ENCODE results near the gene VAX1.
A peak's percentile ranks its signal among the peaks of the same experiment; 100 is the strongest.
"Not testable (repeated sequence)": the region's sequence is repeated elsewhere in the genome, so short reads cannot be mapped to it uniquely, and the experiment has no call there.

The VAX1 gene, protein sequence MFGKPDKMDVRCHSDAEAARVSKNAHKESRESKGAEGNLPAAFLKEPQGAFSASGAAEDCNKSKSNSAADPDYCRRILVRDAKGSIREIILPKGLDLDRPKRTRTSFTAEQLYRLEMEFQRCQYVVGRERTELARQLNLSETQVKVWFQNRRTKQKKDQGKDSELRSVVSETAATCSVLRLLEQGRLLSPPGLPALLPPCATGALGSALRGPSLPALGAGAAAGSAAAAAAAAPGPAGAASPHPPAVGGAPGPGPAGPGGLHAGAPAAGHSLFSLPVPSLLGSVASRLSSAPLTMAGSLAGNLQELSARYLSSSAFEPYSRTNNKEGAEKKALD

DNA sequence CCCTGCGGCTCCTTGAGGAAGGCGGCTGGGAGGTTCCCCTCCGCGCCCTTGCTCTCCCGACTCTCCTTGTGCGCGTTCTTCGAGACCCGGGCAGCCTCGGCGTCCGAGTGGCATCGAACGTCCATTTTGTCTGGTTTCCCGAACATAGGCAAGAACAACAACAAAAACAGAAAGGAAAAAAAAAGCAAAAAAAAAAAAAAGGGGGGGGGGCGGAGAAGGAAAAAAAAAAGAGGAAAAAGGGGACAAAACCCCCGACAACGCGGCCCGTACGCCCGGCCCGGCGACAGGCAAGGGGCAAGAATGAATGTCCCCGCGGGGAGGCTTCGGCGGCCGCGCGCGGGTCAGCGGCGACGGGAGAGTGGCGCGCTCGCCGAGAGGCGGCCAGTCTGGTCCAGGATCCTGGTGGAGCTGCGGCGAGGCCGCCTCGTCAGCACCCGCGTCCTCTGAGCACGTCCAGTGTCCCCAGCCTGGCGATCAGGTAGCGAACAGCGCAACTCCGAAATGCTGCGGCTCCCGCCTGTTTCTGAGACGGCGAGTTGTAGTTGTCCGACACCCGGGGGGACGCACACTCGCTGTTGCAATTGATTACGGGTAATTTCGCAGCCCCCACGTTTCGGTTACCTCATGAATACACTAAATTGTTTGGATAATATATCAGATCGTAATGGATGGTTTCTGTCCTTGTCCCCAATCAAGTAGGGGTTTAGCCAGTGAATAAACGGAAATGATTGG is at the start of gene VAX1:
Gene VAX1 (minus strand): TSS at position 360 of the 732 bp plus-strand sequence. CDS start 214 bp downstream, at position 146.
- Mint-ChIP-seq H3K27me3 (peaks cover 100% of the 10 kb centered on the region), H3K9me3 (no peaks in the 10 kb centered on the region), H3K4me1 (peaks cover 11% of the 10 kb centered on the region), H3K4me3 (no peak within 1 kb of the TSS), H3K36me3 (peaks cover 10% of the 10 kb centered on the region), H3K27ac (peak within 1 kb of the TSS; percentile 81)
- no peak for DNase-seq
- CTCF ChIA-PET: no interaction called here

DNA sequence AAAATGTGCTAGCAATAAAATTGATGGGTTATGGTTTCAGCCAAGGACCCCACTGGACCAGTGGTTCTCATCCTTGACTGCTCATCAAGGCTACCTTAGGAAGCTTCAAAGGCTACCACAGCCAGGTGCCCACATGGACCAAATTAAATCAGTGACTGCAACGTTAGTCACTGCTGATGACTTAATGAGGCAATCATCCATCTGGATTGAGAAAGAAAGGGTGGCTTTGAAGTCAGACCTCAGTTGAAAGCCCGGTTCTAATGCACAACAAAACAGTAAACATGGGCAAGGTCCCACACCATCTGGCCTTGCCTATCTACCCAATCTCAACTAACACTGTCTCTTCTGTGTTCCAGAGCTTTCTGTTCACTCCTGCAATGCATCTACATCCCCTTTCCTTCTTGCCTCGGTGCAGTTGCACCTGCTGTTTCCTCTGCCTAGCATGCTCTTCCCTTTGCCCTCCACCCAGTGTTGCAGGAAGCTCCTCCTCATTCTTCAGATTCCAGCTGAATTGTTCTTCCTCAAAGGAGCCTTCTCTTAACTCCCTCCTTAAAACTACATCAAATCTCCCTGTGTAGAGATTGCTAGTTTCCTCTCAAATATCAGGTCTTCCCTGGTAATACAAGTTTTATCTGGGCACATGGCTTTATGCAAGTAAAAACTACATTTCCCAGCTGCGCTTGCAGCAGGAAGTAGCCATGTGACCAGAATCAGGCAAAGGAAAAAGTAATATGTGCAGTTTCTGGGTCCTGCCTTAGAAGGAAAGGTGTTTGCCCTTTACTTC is 49.0 kb upstream of the VAX1 start:
- CTCF ChIA-PET: interaction anchor here (0.6 to 2.3 kb wide), 3 partner anchors 10 to 30 kb away, joined by 3 to 8 read pairs (median 5); no protein-coding TSS in a partner anchor
- H3K4me3 Mint-ChIP-seq: no peak overlapping the region
- peaks cover 19% of the 10 kb centered on the region for H3K27me3 Mint-ChIP-seq
- H3K4me1 Mint-ChIP-seq: no peaks in the 10 kb centered on the region
- no peak for DNase-seq
- H3K9me3 Mint-ChIP-seq: peaks cover 2% of the 10 kb centered on the region
- H3K36me3 Mint-ChIP-seq: no peaks in the 10 kb centered on the region
- no peak overlapping the region for H3K27ac Mint-ChIP-seq

DNA sequence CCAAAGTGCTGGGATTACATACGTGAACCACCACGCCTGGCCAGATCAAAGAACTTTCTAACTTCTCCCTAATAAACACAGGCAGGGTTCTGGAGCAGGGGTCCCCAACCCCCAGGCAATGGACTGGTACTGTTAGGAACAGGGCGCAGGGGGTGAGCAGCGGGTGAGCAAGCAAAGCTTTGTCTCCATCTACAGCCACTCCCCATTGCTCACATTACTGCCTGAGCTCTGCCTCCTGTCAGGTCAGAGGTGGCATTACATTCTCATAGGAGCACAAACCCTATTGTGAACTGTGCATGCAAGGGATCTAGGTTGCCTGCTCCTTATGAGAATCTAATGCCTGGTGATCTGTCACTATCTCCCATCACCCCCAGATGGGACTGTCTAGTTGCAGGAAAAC is 47.7 kb upstream of the VAX1 start:
- not testable (repeated sequence) for H3K4me1 Mint-ChIP-seq, H3K9me3 Mint-ChIP-seq, H3K27ac Mint-ChIP-seq, H3K4me3 Mint-ChIP-seq, DNase-seq, H3K36me3 Mint-ChIP-seq
- CTCF ChIA-PET: interaction anchor here (2.3 kb wide), 1 partner anchor 31 kb away, joined by 8 read pairs; no protein-coding TSS in a partner anchor
- peaks cover 19% of the 10 kb centered on the region for H3K27me3 Mint-ChIP-seq

DNA sequence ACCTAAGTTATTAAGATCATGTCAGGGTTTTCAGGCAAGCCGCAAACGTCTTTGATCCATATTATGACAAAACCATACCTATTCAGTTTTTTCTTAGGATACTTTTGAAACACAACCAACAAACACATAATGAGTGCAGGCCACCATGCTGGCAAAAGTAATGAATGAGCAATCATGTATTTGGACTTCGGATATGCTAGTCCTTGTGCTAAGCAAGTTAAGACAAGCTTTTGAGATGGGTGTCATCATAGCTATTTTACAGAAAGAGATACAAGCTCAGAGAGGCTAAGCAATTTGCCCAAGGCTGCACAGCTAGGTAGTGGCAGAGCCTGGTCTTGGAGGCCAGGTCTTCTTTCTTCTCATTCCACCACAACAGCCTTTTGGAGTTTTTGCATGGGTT is 46.8 kb upstream of the VAX1 start:
- no peak overlapping the region for H3K27ac Mint-ChIP-seq
- DNase-seq: no peak
- no peaks in the 10 kb centered on the region for H3K36me3 Mint-ChIP-seq
- H3K4me1 Mint-ChIP-seq: no peaks in the 10 kb centered on the region
- no peak overlapping the region for H3K4me3 Mint-ChIP-seq
- CTCF ChIA-PET: interaction anchor here (1.0 to 1.7 kb wide), 2 partner anchors 10 to 16 kb away, joined by 3 to 4 read pairs; no protein-coding TSS in a partner anchor
- H3K27me3 Mint-ChIP-seq: peaks cover 22% of the 10 kb centered on the region
- peaks cover 2% of the 10 kb centered on the region for H3K9me3 Mint-ChIP-seq

DNA sequence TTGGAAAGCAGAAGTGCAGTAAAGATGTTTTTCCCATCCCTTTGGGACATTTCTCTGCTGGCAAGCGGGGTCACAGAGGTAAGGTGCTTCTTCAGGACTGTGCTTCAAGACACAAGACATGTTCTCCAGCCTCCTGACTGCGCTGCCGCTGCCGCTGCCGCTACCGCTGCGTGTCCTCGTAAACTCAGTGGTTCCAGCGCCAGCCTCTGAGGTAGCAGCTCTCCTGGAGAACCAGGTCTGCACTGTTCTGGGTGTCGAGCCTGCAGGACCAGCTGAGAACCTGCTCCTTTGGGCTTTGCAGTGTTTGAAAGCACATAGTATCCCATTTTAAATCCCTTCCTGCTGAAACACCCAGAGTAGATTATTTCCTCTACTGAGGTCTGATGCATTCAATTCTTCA is 46.2 kb upstream of the VAX1 start:
- peaks cover 27% of the 10 kb centered on the region for H3K27me3 Mint-ChIP-seq
- no peaks in the 10 kb centered on the region for H3K36me3 Mint-ChIP-seq
- no peak overlapping the region for H3K4me3 Mint-ChIP-seq
- H3K9me3 Mint-ChIP-seq: no peaks in the 10 kb centered on the region
- no peak for DNase-seq
- H3K4me1 Mint-ChIP-seq: no peaks in the 10 kb centered on the region
- CTCF ChIA-PET: interaction anchor here (1.0 to 1.7 kb wide), 2 partner anchors 10 to 16 kb away, joined by 3 to 4 read pairs; no protein-coding TSS in a partner anchor
- H3K27ac Mint-ChIP-seq: no peak overlapping the region

DNA sequence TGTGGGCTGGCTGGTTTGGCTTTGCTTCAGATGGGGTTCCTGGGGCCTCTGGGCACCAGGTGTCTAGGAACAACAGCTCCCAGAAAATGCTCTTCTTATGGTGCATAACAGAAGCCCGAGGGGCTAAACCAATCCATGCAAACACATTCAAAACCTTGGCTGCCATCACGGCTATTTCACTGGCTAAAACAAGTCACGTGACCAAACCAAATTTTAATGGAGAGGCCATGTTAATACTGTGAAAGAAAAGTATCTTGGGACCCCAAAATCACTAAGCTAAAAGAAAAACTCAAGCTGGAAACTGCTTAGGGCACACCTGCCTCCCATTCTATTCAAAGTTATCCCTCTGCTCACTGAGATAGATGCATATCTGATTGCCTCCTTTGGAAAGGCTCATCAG is 40.1 kb upstream of the VAX1 start:
- no peaks in the 10 kb centered on the region for H3K36me3 Mint-ChIP-seq
- CTCF ChIA-PET: interaction anchor here (1.1 kb wide), 2 partner anchors 381 to 390 kb away, joined by 3 read pairs; no protein-coding TSS in a partner anchor
- DNase-seq: no peak
- no peak overlapping the region for H3K4me3 Mint-ChIP-seq
- peaks cover 45% of the 10 kb centered on the region for H3K27me3 Mint-ChIP-seq
- H3K27ac Mint-ChIP-seq: no peak overlapping the region
- no peaks in the 10 kb centered on the region for H3K9me3 Mint-ChIP-seq
- H3K4me1 Mint-ChIP-seq: peaks cover 18% of the 10 kb centered on the region

DNA sequence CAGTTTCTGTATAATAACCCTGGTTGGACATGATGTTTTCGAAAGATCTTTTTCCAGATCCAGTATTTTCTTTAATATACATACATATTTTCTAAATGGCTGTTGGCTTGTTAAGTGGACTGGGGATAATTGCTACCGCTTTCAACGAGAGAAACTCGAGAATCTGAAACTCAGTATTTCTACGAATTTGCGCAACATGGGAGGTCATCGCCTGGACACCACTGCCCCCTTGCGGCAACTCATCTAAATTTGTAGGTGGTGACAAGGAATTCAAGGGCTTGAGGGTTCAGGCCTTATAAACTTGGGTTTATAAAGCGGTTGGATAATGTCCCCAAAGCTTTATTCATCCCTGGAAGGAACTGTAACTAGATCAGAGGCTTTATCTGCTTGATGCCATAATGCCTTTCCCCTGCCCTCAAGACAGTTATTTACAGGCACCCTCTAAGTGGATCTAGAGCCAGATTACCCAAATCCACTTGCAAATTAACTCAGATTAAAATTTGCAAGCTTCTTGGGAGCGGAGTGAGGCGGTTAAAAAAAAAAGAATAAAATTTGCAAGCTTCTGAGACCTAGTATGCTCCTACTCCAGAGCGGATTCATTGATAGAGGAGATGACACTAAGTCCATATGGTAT is 37.9 kb upstream of the VAX1 start:
- Mint-ChIP-seq H3K4me3 (peak overlapping the region; percentile 75), H3K27me3 (peaks cover 48% of the 10 kb centered on the region), H3K4me1 (peaks cover 18% of the 10 kb centered on the region), H3K36me3 (no peaks in the 10 kb centered on the region), H3K9me3 (no peaks in the 10 kb centered on the region), H3K27ac (no peak overlapping the region)
- CTCF ChIA-PET: interaction anchor here (1.1 to 7.4 kb wide), 10 partner anchors 11 to 494 kb away, joined by 3 to 85 read pairs (median 8); no protein-coding TSS in a partner anchor
- peak; percentile 81 for DNase-seq

DNA sequence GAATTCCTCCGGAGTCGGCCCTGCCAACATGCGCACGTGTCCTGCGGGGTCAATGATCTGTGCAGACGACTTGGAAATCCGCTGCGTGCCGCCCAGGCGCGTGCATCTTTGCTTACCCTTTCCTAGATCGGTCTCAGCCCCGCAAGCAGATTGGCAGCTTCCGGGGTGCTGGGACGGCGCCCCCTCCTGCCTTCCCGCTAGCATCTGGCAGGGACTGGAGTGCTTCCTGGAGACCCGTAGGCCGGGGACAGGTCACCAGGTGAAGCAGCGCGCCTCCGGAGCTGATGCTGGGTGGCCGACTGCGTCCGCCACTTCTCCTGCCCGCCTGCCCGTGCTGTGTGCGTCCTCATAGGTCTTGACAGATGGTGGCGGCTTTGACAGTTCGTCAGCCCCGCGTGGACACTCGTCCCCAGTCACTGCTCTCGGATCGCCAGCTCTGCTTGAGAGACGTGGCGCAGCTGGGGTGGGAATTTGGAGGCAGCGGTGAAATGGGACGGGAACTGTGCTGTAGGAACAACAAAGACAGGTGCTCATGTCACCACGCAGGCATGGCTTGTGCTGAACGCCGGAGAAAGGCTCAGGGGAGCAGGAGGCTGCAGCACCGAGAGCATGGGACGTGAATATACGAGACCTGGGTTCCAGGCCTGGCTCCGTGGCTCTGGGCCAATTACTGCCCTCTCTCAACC is 37.3 kb upstream of the VAX1 start:
- CTCF ChIA-PET: interaction anchor here (0.7 to 7.4 kb wide), 30 partner anchors 9 to 731 kb away, joined by 3 to 85 read pairs (median 4); no protein-coding TSS in a partner anchor
- no peak for DNase-seq
- no peak overlapping the region for H3K27ac Mint-ChIP-seq
- peak overlapping the region; percentile 75 for H3K4me3 Mint-ChIP-seq
- H3K36me3 Mint-ChIP-seq: no peaks in the 10 kb centered on the region
- peaks cover 18% of the 10 kb centered on the region for H3K4me1 Mint-ChIP-seq
- H3K27me3 Mint-ChIP-seq: peaks cover 49% of the 10 kb centered on the region
- H3K9me3 Mint-ChIP-seq: no peaks in the 10 kb centered on the region

DNA sequence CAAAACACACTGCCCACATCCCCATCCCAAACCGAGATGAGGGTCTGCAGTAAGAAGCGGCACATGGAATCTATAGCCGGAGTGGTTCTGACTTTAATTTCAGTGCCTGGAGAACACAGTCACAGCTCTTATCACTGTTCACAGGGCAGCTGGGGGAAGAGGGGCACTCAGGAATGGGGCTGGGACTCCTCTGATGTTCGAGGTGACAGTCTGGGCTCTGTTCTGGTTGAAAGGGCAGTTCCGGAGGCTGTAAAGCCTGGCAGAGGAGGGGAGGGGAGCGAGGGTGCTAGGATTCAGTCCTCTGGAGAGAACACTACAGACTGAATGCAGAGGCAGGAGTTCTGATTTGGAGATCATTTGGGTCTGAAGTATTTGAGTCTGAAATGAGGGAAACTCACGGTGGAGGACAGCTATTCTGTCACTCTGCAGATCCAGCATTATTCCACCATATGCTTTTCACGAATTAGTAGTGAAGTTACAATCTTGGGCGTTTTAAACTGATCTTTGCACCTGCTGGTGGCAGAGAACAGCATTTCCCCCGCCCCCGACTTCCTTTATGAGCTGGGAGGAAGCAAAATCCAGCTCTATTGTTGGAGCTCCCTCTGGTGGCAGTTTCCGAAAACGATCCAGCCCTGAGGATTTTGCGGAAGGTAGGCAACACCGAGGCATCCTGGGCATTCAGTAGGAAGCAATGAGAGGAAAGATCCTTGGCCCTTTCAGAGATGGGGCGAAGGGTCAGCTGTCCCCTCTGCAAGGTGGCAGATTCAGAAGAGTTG is 36.6 kb upstream of the VAX1 start:
- H3K36me3 Mint-ChIP-seq: no peaks in the 10 kb centered on the region
- peak; percentile 86 for DNase-seq
- peaks cover 51% of the 10 kb centered on the region for H3K27me3 Mint-ChIP-seq
- no peak overlapping the region for H3K27ac Mint-ChIP-seq
- peaks cover 18% of the 10 kb centered on the region for H3K4me1 Mint-ChIP-seq
- H3K4me3 Mint-ChIP-seq: peak overlapping the region; percentile 75
- CTCF ChIA-PET: interaction anchor here (0.6 to 7.4 kb wide), 32 partner anchors 9 to 730 kb away, joined by 3 to 85 read pairs (median 4); no protein-coding TSS in a partner anchor
- H3K9me3 Mint-ChIP-seq: no peaks in the 10 kb centered on the region

DNA sequence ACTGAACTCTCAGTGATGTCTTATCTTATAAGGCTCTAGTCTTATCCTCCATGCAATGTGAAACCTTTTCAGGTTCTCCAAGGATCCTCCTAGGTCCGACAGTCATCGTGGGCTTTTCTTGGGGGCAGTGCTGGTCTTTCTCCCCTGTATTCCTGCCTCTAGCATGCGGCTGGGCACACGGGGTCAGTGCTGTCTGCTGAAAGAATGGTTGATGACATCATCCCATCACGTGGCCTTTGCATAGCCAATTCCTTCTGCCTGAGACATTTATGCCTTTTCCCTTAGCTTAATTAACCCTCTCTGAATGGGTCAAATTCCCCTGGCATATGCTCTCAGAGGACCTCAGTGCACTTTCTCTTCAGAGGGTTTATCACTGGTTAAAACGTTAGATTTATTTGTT is 32.2 kb upstream of the VAX1 start:
- Mint-ChIP-seq H3K4me1 (peaks cover 20% of the 10 kb centered on the region), H3K27ac (no peak overlapping the region), H3K9me3 (no peaks in the 10 kb centered on the region), H3K4me3 (no peak overlapping the region), H3K27me3 (peaks cover 79% of the 10 kb centered on the region), H3K36me3 (no peaks in the 10 kb centered on the region)
- CTCF ChIA-PET: interaction anchor here (0.9 to 7.4 kb wide), 4 partner anchors 12 to 374 kb away, joined by 4 to 85 read pairs (median 15); no protein-coding TSS in a partner anchor
- no peak for DNase-seq

DNA sequence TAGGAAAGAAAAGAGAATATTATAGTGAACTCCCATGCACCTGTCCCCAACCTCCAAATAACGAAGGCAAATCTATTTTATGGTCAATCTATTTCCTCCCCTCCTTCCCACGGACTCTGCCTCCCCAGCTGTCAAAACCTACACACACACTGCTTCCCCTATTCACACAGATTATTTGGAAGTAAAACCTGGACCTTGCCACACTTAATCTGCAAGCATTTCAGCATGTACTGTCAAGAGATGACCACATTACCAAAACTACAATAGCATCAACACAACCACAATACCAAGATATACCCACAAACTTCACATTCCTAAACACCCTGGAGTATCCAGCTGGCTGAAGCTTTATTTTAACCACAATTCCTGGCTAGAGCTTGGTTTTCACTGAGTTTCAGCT is 31.4 kb upstream of the VAX1 start:
- Mint-ChIP-seq H3K9me3 (no peaks in the 10 kb centered on the region), H3K4me3 (no peak overlapping the region), H3K36me3 (no peaks in the 10 kb centered on the region), H3K27me3 (peaks cover 79% of the 10 kb centered on the region), H3K4me1 (peaks cover 12% of the 10 kb centered on the region), H3K27ac (no peak overlapping the region)
- CTCF ChIA-PET: interaction anchor here (0.9 to 3.1 kb wide), 8 partner anchors 12 to 487 kb away, joined by 3 to 21 read pairs (median 4); no protein-coding TSS in a partner anchor
- DNase-seq: no peak

DNA sequence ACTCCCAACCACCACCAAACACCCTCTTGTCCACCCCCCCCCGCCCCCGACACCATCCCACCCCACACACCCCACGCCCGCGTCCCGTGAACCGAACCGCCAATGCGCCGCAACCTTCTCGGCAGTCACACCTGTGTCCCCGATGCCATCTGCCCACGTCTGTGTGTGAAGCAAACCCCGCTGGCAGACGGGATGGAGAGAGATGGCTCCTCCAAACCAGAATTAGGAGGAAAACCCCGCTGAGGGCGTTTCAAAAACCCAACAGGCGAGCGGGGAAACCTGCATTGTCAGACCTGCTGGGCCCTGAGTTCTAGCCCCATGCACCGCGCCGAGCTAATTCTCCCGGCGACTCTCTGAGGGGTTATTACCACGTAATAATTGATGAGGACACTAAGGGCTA is 30.7 kb upstream of the VAX1 start:
- Mint-ChIP-seq H3K4me3 (no peak overlapping the region), H3K27me3 (peaks cover 82% of the 10 kb centered on the region), H3K9me3 (no peaks in the 10 kb centered on the region), H3K4me1 (peaks cover 13% of the 10 kb centered on the region), H3K36me3 (no peaks in the 10 kb centered on the region), H3K27ac (no peak overlapping the region)
- no peak for DNase-seq
- CTCF ChIA-PET: interaction anchor here (1.1 to 3.1 kb wide), 10 partner anchors 15 to 487 kb away, joined by 3 to 26 read pairs (median 6); no protein-coding TSS in a partner anchor
